Natural killer cell (primary cell): Measurements from ENCODE around the gene SHLD2. TPM values are rescaled to one million over a fixed set of nuclear protein-coding genes. Genes with fewer than 3 reads are reported as not detected.
"Not testable (repeated sequence)": the region's sequence is repeated elsewhere in the genome, so short reads cannot be mapped to it uniquely, and the experiment has no call there.

ENCODE experiments used
- ATAC-seq, 3 donors: fragments of 150-1000 bp in 2 of 3; fragments of 200-7000 bp in 1 of 3; cut with Tn5 transposase; 1 replicate in 1 of 3; 2 replicates in 2 of 3; pipeline ENCODE4 v1.10.0; 2021; ENCODE audit warnings: mild to moderate bottlenecking in 2 of 3, moderate library complexity in 2 of 3
- DNase-seq, 2 donors: peaks; one replicate each; pipeline versions ENCODE4 v3.0.0 to v3.0.0-alpha.2; 2013 to 2021; ENCODE audit warnings: mixed read lengths in 1 of 2
- H3K27ac ChIP-seq: one replicate; pipeline ENCODE4 v1.5.1; 2013; ENCODE audit warnings: mild to moderate bottlenecking, low read length
- H3K27me3 ChIP-seq: one replicate; pipeline ENCODE4 v1.6.1; 2013; ENCODE audit warnings: low read length; ENCODE audit not compliant: control insufficient read depth, insufficient read depth
- H3K36me3 ChIP-seq: one replicate; pipeline ENCODE4 v1.6.1; 2013; ENCODE audit warnings: low read length; ENCODE audit not compliant: control insufficient read depth, insufficient read depth
- H3K4me1 ChIP-seq: one replicate; pipeline ENCODE4 v1.6.1; 2013; ENCODE audit warnings: low read length; ENCODE audit not compliant: control insufficient read depth, insufficient read depth
- H3K4me3 ChIP-seq: one replicate; pipeline ENCODE4 v1.5.1; 2013; ENCODE audit warnings: low read length
- H3K9me3 ChIP-seq: one replicate; pipeline ENCODE4 v1.6.1; 2013; ENCODE audit warnings: low read length; ENCODE audit not compliant: control insufficient read depth, insufficient read depth
- H3K27ac Mint-ChIP-seq, 2 donors: one replicate each; pipeline ENCODE4 v1.8.0; 2022; ENCODE audit warnings: mild to moderate bottlenecking in 2 of 2, mixed read lengths in 2 of 2, moderate library complexity in 1 of 2
- H3K27me3 Mint-ChIP-seq, 2 donors: one replicate each; pipeline ENCODE4 v1.8.0; 2022; ENCODE audit warnings: low read depth in 2 of 2, mixed read lengths in 2 of 2
- H3K36me3 Mint-ChIP-seq: one replicate; pipeline ENCODE4 v1.8.0; 2022; ENCODE audit warnings: mixed read lengths
- H3K4me1 Mint-ChIP-seq, 2 donors: one replicate each; pipeline ENCODE4 v1.8.0; 2022; ENCODE audit warnings: mixed read lengths in 2 of 2
- H3K4me3 Mint-ChIP-seq: one replicate; pipeline ENCODE4 v1.8.0; 2022; ENCODE audit warnings: mild to moderate bottlenecking, moderate library complexity, mixed read lengths
- H3K9me3 Mint-ChIP-seq, 2 donors: one replicate each; pipeline ENCODE4 v1.8.0; 2022; ENCODE audit warnings: mixed read lengths in 2 of 2
- WGBS: methylation state at CpG from one replicate; pipeline ENCODE4 v1.1.7; 2013; ENCODE audit warnings: missing lambda C conversion rate; ENCODE audit not compliant: insufficient coverage; 5-methylcytosine and 5-hydroxymethylcytosine counted together
- intact Hi-C: fragments of 100-400 bp; cut with micrococcal nuclease; formaldehyde crosslinking; loops from one replicate; pipeline ENCODE4 v1.14.2; 2022
- total RNA-seq, 4 donors: library from RNA; stranded (reverse); fragments of 120-200 nt in 1 of 4; gene quantifications; one replicate each; pipeline versions ENCODE4 v1.2.3 to v1.2.4, GENCODE V29; 2013 to 2022

Gene SHLD2
- total RNA-seq, 3 donors from 2014 or later (not counting 1 experiment from before 2014, with no cell fraction given) = 32.6 to 37.5 (median 34.1) TPM

GRCh38 chr10:87170705-87171104 lies 75.7 kb downstream of the SHLD2 start:
- H3K27ac ChIP-seq, H3K27me3 ChIP-seq, H3K9me3 ChIP-seq, DNase-seq, H3K4me3 Mint-ChIP-seq, H3K4me3 ChIP-seq, H3K27me3 Mint-ChIP-seq, ATAC-seq, H3K36me3 Mint-ChIP-seq, intact Hi-C loops, H3K27ac Mint-ChIP-seq, H3K36me3 ChIP-seq, H3K4me1 Mint-ChIP-seq, H3K9me3 Mint-ChIP-seq, H3K4me1 ChIP-seq: not testable (repeated sequence)
- WGBS = no CpG with 5 or more reads among the region's 4 CpGs

- H3K4me3 ChIP-seq, H3K27ac ChIP-seq, H3K27ac Mint-ChIP-seq, DNase-seq, intact Hi-C loops, H3K4me1 Mint-ChIP-seq, H3K9me3 ChIP-seq, H3K27me3 ChIP-seq, H3K9me3 Mint-ChIP-seq, H3K4me1 ChIP-seq, H3K36me3 ChIP-seq, ATAC-seq, H3K27me3 Mint-ChIP-seq, H3K4me3 Mint-ChIP-seq, H3K36me3 Mint-ChIP-seq: not testable (repeated sequence)
- WGBS = 100% methylated on average over 1 of the region's 1 CpG
Observed at GRCh38 chr10:87171670-87172069, 76.7 kb downstream of the SHLD2 start.

GRCh38 chr10:87172178-87172577 lies 77.2 kb downstream of the SHLD2 start:
- H3K27me3 Mint-ChIP-seq, H3K9me3 ChIP-seq, intact Hi-C loops, H3K4me3 ChIP-seq, H3K9me3 Mint-ChIP-seq, H3K27ac Mint-ChIP-seq, H3K4me1 ChIP-seq, H3K4me1 Mint-ChIP-seq, ATAC-seq, H3K27me3 ChIP-seq, H3K36me3 ChIP-seq, H3K36me3 Mint-ChIP-seq, H3K4me3 Mint-ChIP-seq, H3K27ac ChIP-seq, DNase-seq: not testable (repeated sequence)

GRCh38 chr10:87177587-87177986 lies 82.6 kb downstream of the SHLD2 start:
- H3K27ac Mint-ChIP-seq, H3K27ac ChIP-seq, DNase-seq, H3K27me3 Mint-ChIP-seq, H3K4me3 ChIP-seq, H3K9me3 Mint-ChIP-seq, H3K4me1 Mint-ChIP-seq, H3K9me3 ChIP-seq, H3K36me3 Mint-ChIP-seq, H3K27me3 ChIP-seq, H3K36me3 ChIP-seq, intact Hi-C loops, ATAC-seq, H3K4me3 Mint-ChIP-seq, H3K4me1 ChIP-seq: not testable (repeated sequence)
- no CpG with 5 or more reads among the region's 3 CpGs for WGBS

GRCh38 chr10:87184421-87184820 lies 89.4 kb downstream of the SHLD2 start:
- H3K9me3 Mint-ChIP-seq, H3K27me3 Mint-ChIP-seq, H3K4me3 Mint-ChIP-seq, intact Hi-C loops, DNase-seq, H3K9me3 ChIP-seq, ATAC-seq, H3K4me1 ChIP-seq, H3K27ac ChIP-seq, H3K4me3 ChIP-seq, H3K27me3 ChIP-seq, H3K36me3 ChIP-seq: not testable (repeated sequence)
- peaks cover 11% of the 10 kb centered on the region for H3K36me3 Mint-ChIP-seq
- H3K4me1 Mint-ChIP-seq = peaks cover 0 to 10% of the 10 kb centered on the region in 2 donors
- 73% methylated on average over 6 of the region's 6 CpGs for WGBS
- peak overlapping the region in 1 of 2 donors; percentile 26 for H3K27ac Mint-ChIP-seq

GRCh38 chr10:87186016-87186415 lies 91.0 kb downstream of the SHLD2 start:
- H3K9me3 Mint-ChIP-seq, DNase-seq, intact Hi-C loops, H3K27me3 ChIP-seq, ATAC-seq, H3K36me3 ChIP-seq, H3K27ac Mint-ChIP-seq, H3K27me3 Mint-ChIP-seq, H3K4me1 ChIP-seq, H3K27ac ChIP-seq, H3K4me3 Mint-ChIP-seq, H3K4me3 ChIP-seq, H3K9me3 ChIP-seq: not testable (repeated sequence)
- no CpG with 5 or more reads among the region's 4 CpGs for WGBS
- peaks cover 12% of the 10 kb centered on the region for H3K36me3 Mint-ChIP-seq
- peaks cover 0 to 10% of the 10 kb centered on the region in 2 donors for H3K4me1 Mint-ChIP-seq

- H3K4me1 ChIP-seq, DNase-seq, H3K36me3 ChIP-seq, H3K27ac Mint-ChIP-seq, intact Hi-C loops, ATAC-seq, H3K4me3 Mint-ChIP-seq, H3K9me3 Mint-ChIP-seq, H3K27me3 Mint-ChIP-seq, H3K9me3 ChIP-seq, H3K27me3 ChIP-seq, H3K27ac ChIP-seq, H3K4me3 ChIP-seq: not testable (repeated sequence)
- Mint-ChIP-seq H3K4me1 (peaks cover 0 to 10% of the 10 kb centered on the region in 2 donors), H3K36me3 (peaks cover 12% of the 10 kb centered on the region)
- 71% methylated on average over 2 of the region's 3 CpGs for WGBS
Observed at GRCh38 chr10:87187573-87187972, 92.6 kb downstream of the SHLD2 start.

- H3K36me3 ChIP-seq, DNase-seq, H3K9me3 Mint-ChIP-seq, H3K27ac ChIP-seq, H3K4me1 Mint-ChIP-seq, H3K27me3 Mint-ChIP-seq, H3K4me3 ChIP-seq, H3K4me1 ChIP-seq, H3K27ac Mint-ChIP-seq, H3K9me3 ChIP-seq, H3K4me3 Mint-ChIP-seq, H3K27me3 ChIP-seq, ATAC-seq, intact Hi-C loops: not testable (repeated sequence)
- 100% methylated on average over 2 of the region's 3 CpGs for whole genome bisulfite sequencing
- H3K36me3 Mint-ChIP-seq = peaks cover 12% of the 10 kb centered on the region
Observed at GRCh38 chr10:87191841-87192240, 96.8 kb downstream of the SHLD2 start.
